ENCODE data around the gene AFF2.

GRCh38 chrX:148942754-148943153, 442.3 kb downstream of the AFF2 start:
- no peak for TF ChIP-seq FOXM1 (IDR thresholded peaks at IDR 0.05; ENCODE audit: borderline replicate concordance)
- no peak for TF ChIP-seq ARNT (IDR thresholded peaks at IDR 0.05)
- no peak for TF ChIP-seq L3MBTL2 (conservative IDR thresholded peaks at IDR 0.05)
- no peak for TF ChIP-seq FOXK2 (IDR thresholded peaks at IDR 0.05)
- TF ChIP-seq HDGF (IDR thresholded peaks at IDR 0.05; ENCODE audit: borderline replicate concordance) = no peak
- no peak for TF ChIP-seq PKNOX1 (IDR thresholded peaks at IDR 0.05)
